Measurements from ENCODE around the gene CHPF. TPM values are rescaled to one million over a fixed set of nuclear protein-coding genes. Genes with fewer than 3 reads are reported as not detected.

CHPF gene
- total RNA-seq, 4 donors from 2014 or later: 36.0 to 66.0 (median 54.8) TPM

DNA sequence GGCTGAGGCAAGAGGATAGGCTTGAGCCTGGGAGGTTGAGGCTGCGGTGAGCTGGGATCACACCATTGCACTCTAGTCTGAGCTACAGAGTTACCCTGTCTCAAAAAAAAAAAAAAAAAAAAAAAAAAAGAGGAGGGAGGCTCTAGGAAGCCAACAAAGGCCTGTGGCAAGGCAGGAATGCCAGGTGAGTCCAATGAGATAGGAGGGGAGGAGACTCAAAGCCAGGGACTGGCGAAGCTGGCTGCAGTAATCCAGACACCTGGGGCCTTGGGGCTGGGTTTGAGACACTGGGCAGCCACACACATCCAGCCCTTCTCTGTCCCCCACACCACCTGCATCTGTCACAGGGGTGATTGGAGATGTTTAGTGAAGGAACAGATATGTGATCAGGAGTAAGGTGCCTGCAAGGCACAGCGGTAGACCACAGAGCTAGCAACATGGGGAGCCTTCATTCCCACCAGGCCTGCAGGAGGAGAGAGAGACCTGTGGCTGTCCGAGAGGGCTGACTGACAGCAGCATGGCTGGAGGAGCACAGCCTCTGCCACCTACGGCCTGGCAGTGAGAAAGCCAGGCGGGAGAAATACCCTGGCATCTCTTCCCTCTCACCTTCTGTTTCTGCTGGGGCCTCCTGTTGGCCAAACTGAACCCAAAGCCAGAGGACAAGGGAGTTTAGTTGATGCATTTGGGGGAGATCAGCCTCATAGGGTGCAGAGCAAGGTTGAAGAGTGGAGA is 9.5 kb downstream of the CHPF start:
- Histone ChIP-seq H3K36me3 (peaks cover 0 to 7% of the 10 kb centered on the region in 2 donors), H3K4me3 (no peak overlapping the region), H3K4me1 (peaks cover 0 to 26% (median 7%) of the 10 kb centered on the region in 3 donors), H3K9me3 (no peaks in the 10 kb centered on the region), H3K27me3 (peaks cover 26% of the 10 kb centered on the region), H3K27ac (no peak overlapping the region)
- no peak for TF ChIP-seq EP300 (IDR thresholded peaks at IDR 0.05)
- TF ChIP-seq POLR2A (IDR thresholded peaks at IDR 0.05): no peak
- no peak for TF ChIP-seq POLR2AphosphoS5 (IDR thresholded peaks at IDR 0.05)
- TF ChIP-seq, protein P1, sequence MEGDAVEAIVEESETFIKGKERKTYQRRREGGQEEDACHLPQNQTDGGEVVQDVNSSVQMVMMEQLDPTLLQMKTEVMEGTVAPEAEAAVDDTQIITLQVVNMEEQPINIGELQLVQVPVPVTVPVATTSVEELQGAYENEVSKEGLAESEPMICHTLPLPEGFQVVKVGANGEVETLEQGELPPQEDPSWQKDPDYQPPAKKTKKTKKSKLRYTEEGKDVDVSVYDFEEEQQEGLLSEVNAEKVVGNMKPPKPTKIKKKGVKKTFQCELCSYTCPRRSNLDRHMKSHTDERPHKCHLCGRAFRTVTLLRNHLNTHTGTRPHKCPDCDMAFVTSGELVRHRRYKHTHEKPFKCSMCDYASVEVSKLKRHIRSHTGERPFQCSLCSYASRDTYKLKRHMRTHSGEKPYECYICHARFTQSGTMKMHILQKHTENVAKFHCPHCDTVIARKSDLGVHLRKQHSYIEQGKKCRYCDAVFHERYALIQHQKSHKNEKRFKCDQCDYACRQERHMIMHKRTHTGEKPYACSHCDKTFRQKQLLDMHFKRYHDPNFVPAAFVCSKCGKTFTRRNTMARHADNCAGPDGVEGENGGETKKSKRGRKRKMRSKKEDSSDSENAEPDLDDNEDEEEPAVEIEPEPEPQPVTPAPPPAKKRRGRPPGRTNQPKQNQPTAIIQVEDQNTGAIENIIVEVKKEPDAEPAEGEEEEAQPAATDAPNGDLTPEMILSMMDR (IDR thresholded peaks at IDR 0.05): no peak
- no peak for ATAC-seq
- WGBS, 2 donors (ENCODE audit: low coverage in 1 of 2): 69 to 79% methylated on average over 3 to 5 of the region's 6 CpGs

DNA sequence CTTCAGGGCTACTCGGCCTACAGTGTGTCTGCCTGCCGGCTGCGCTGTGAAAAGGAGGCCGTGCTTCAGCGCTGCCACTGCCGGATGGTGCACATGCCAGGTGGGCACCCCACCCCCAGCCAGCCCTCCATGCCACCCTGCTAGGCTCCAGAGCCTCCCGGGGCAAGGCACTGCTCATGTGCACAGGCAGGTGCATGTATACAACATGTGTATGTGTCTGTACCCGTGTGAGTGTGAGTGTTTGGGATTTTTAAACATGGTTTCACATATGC is 11.3 kb downstream of the CHPF start:
- TF ChIP-seq POLR2A (IDR thresholded peaks at IDR 0.05) (no peak), POLR2AphosphoS5 (IDR thresholded peaks at IDR 0.05) (no peak), EP300 (IDR thresholded peaks at IDR 0.05) (no peak)
- TF ChIP-seq, protein P1 (IDR thresholded peaks at IDR 0.05): no peak
- H3K36me3 ChIP-seq: no peaks in the 10 kb centered on the region
- H3K9me3 ChIP-seq: no peaks in the 10 kb centered on the region
- no peak for ATAC-seq
- H3K4me1 ChIP-seq: peaks cover 0 to 9% (median 7%) of the 10 kb centered on the region in 3 donors
- peaks cover 34% of the 10 kb centered on the region for H3K27me3 ChIP-seq
- H3K4me3 ChIP-seq: no peak overlapping the region
- no peak overlapping the region for H3K27ac ChIP-seq
- no CpG with 5 or more reads among the region's 8 CpGs for WGBS, 2 donors (ENCODE audit: low coverage in 1 of 2)

GRCh38 chr2:219531639-219532377 is 11.8 kb downstream of the CHPF start:
- peaks cover 0 to 9% (median 7%) of the 10 kb centered on the region in 3 donors for H3K4me1 ChIP-seq
- WGBS, 2 donors (ENCODE audit: low coverage in 1 of 2): 95% methylated on average over 4 of the region's 20 CpGs; no CpG with 5 or more reads in 1 of the 2 donors
- no peak overlapping the region for H3K4me3 ChIP-seq
- H3K27ac ChIP-seq: no peak overlapping the region
- ATAC-seq: no peak
- H3K36me3 ChIP-seq: no peaks in the 10 kb centered on the region
- peaks cover 37% of the 10 kb centered on the region for H3K27me3 ChIP-seq
- H3K9me3 ChIP-seq: no peaks in the 10 kb centered on the region
- TF ChIP-seq, protein P1 (IDR thresholded peaks at IDR 0.05): no peak
- no peak for TF ChIP-seq POLR2A (IDR thresholded peaks at IDR 0.05)
- TF ChIP-seq POLR2AphosphoS5 (IDR thresholded peaks at IDR 0.05): no peak
- no peak for TF ChIP-seq EP300 (IDR thresholded peaks at IDR 0.05)

- WGBS, 2 donors (ENCODE audit: low coverage in 1 of 2): 23 to 30% methylated on average over 4 to 9 of the region's 21 CpGs
- Histone ChIP-seq H3K27me3 (peaks cover 46% of the 10 kb centered on the region), H3K9me3 (no peaks in the 10 kb centered on the region), H3K27ac (peak overlapping the region in 1 of 4 donors; percentile 53), H3K4me3 (peak overlapping the region in 1 of 2 donors; percentile 32), H3K36me3 (no peaks in the 10 kb centered on the region), H3K4me1 (peaks cover 0 to 9% (median 7%) of the 10 kb centered on the region in 3 donors)
- ATAC-seq: peak; percentile 90
- TF ChIP-seq POLR2A (IDR thresholded peaks at IDR 0.05) (no peak), EP300 (IDR thresholded peaks at IDR 0.05) (no peak), POLR2AphosphoS5 (IDR thresholded peaks at IDR 0.05) (no peak)
- TF ChIP-seq, protein P1 (IDR thresholded peaks at IDR 0.05): peak in 3 of 4 experiments; percentile 98 to 99 (median 99)
These were observed 13.3 kb downstream of the CHPF start for GRCh38 chr2:219530048-219530963.

All from gastroesophageal sphincter (tissue), 4 donors.